Loucy (cell line): Measurements from ENCODE around the gene IQCH.

Experiments
- CTCF ChIP-seq: fragments of 200-600 bp; sonication (generic); conservative IDR thresholded peaks from 2 replicates; pipeline ENCODE4 v1.5.1; 2014; ENCODE audit warnings: mild to moderate bottlenecking, antibody characterized with exemption, low read length
- EZH2phosphoT487 ChIP-seq: fragments of 200-600 bp; IDR thresholded peaks from 2 replicates; pipeline ENCODE4 v1.6.1; 2018; ENCODE audit warnings: antibody characterized with exemption, mild to moderate bottlenecking, moderate library complexity, borderline replicate concordance

DNA sequence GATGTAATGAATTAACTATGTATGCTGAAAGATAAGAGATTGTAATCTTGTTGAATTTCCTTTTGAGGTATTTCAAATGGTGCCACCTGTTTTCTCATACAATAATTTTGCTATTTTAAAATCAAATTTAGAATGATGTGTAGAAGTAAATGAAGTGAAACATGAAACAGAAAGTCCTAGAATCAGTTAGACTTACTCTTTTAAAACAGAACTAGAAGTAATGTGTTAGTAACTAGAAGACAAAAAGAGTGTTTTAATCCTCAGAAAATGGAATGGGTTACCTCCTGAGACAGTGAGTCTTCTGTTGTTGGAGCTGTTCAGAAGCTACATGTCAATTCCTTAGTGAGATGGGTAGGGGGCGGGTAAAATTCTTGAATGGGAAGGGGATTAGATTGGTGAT, 279.8 kb downstream of the IQCH start:
- TF ChIP-seq EZH2phosphoT487 (no peak), CTCF (no peak)
